A549 (cell line): ENCODE data around the gene PGS1.

ENCODE experiments used
- CEBPB ChIP-seq, 2 experiments: fragments of >200 bp in 1 of 2; sonication (Bioruptor Twin) in 1 of 2; formaldehyde crosslinking in 1 of 2; IDR thresholded peaks; 2 replicates each; pipeline ENCODE4 v1.6.1; 2012 to 2016
- ESRRA ChIP-seq: fragments of 150-350 bp; IDR thresholded peaks from 2 replicates; pipeline ENCODE4 v1.6.1; 2014; ENCODE audit warnings: mild to moderate bottlenecking, low read length, borderline replicate concordance
- HDAC2 ChIP-seq: fragments of 200-600 bp; sonication (generic); IDR thresholded peaks from 2 replicates; pipeline ENCODE4 v1.6.1; 2016
- HOXB13 ChIP-seq: fragments of 250-450 bp; sonication (Bioruptor Pico); IDR thresholded peaks from 2 replicates; pipeline ENCODE4 v1.5.0; 2020; ENCODE audit warnings: low read depth, mild to moderate bottlenecking, moderate library complexity
- MYC ChIP-seq: IDR thresholded peaks from 2 replicates; pipeline ENCODE4 v1.6.1; 2012; ENCODE audit warnings: mild to moderate bottlenecking, inconsistent platforms, low read length, improper control_type of control experiment, borderline replicate concordance
- TP53 ChIP-seq: fragments of 250-450 bp; sonication (Bioruptor Pico); IDR thresholded peaks from 2 replicates; pipeline ENCODE4 v1.5.0; 2021; ENCODE audit warnings: mild to moderate bottlenecking, moderate library complexity
- TF ChIP-seq, protein P1 (sequence below): fragments of 150-350 bp; IDR thresholded peaks from 2 replicates; pipeline ENCODE4 v1.6.1; 2014; ENCODE audit warnings: low read depth, mild to moderate bottlenecking, low read length
- TF ChIP-seq, protein P2 (sequence below): fragments of >200 bp; sonication (Bioruptor Twin); formaldehyde crosslinking; IDR thresholded peaks from 3 replicates; pipeline ENCODE4 v1.5.1; 2016
- TF ChIP-seq, protein P3 (sequence below): fragments of 450-650 bp; IDR thresholded peaks from 2 replicates; pipeline ENCODE4 v1.6.1; 2014; ENCODE audit warnings: antibody characterized with exemption
- TF ChIP-seq, protein P4 (sequence below): fragments of 200-600 bp; sonication (generic); IDR thresholded peaks from 2 replicates; pipeline ENCODE4 v1.6.1; 2016; ENCODE audit warnings: antibody characterized with exemption, mild to moderate bottlenecking, moderate library complexity
- TF ChIP-seq, protein P5 (sequence below): IDR thresholded peaks from 2 replicates; pipeline ENCODE4 v1.6.1; 2012

DNA sequence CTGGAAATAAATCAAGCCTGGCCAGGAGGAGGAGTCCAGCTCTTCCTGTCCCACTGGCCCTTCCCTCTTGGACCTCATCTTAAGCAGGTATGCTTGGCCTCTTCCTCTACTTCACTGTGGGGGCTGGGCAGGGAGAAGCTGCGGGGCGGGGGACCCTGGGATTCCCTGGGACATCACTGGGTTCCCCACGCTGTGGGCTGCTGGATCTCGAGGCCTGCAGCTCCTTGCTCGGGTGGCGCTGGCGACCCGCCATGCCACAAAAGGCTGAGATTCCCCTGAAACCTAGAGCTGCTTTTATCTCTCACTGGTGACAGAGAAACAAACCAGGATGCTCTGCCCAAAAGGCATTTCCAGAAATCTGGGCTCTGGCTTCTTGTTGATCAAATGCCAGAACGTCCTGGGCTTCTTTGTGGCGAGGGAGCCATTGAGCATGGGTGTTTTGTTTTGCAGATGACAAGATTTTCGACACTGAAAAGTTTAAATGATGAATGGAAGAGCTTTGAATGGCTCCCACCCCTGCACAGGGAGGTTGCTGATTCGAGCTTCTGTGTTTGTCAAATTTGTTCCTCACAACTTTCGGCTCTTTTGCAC, 8.6 kb upstream of the PGS1 start:
- TF ChIP-seq HOXB13 (CRISPR knock-in tag) (no peak), MYC (no peak), TP53 (CRISPR knock-in tag) (no peak), HDAC2 (no peak), ESRRA (no peak), CEBPB (IDR thresholded peaks at IDR 0.05) (no peak)
- TF ChIP-seq, protein P1, sequence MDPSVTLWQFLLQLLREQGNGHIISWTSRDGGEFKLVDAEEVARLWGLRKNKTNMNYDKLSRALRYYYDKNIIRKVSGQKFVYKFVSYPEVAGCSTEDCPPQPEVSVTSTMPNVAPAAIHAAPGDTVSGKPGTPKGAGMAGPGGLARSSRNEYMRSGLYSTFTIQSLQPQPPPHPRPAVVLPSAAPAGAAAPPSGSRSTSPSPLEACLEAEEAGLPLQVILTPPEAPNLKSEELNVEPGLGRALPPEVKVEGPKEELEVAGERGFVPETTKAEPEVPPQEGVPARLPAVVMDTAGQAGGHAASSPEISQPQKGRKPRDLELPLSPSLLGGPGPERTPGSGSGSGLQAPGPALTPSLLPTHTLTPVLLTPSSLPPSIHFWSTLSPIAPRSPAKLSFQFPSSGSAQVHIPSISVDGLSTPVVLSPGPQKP: no peak
- TF ChIP-seq, protein P2, sequence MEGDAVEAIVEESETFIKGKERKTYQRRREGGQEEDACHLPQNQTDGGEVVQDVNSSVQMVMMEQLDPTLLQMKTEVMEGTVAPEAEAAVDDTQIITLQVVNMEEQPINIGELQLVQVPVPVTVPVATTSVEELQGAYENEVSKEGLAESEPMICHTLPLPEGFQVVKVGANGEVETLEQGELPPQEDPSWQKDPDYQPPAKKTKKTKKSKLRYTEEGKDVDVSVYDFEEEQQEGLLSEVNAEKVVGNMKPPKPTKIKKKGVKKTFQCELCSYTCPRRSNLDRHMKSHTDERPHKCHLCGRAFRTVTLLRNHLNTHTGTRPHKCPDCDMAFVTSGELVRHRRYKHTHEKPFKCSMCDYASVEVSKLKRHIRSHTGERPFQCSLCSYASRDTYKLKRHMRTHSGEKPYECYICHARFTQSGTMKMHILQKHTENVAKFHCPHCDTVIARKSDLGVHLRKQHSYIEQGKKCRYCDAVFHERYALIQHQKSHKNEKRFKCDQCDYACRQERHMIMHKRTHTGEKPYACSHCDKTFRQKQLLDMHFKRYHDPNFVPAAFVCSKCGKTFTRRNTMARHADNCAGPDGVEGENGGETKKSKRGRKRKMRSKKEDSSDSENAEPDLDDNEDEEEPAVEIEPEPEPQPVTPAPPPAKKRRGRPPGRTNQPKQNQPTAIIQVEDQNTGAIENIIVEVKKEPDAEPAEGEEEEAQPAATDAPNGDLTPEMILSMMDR: no peak
- TF ChIP-seq, protein P3, sequence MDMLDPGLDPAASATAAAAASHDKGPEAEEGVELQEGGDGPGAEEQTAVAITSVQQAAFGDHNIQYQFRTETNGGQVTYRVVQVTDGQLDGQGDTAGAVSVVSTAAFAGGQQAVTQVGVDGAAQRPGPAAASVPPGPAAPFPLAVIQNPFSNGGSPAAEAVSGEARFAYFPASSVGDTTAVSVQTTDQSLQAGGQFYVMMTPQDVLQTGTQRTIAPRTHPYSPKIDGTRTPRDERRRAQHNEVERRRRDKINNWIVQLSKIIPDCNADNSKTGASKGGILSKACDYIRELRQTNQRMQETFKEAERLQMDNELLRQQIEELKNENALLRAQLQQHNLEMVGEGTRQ: no peak
- TF ChIP-seq, protein P4, sequence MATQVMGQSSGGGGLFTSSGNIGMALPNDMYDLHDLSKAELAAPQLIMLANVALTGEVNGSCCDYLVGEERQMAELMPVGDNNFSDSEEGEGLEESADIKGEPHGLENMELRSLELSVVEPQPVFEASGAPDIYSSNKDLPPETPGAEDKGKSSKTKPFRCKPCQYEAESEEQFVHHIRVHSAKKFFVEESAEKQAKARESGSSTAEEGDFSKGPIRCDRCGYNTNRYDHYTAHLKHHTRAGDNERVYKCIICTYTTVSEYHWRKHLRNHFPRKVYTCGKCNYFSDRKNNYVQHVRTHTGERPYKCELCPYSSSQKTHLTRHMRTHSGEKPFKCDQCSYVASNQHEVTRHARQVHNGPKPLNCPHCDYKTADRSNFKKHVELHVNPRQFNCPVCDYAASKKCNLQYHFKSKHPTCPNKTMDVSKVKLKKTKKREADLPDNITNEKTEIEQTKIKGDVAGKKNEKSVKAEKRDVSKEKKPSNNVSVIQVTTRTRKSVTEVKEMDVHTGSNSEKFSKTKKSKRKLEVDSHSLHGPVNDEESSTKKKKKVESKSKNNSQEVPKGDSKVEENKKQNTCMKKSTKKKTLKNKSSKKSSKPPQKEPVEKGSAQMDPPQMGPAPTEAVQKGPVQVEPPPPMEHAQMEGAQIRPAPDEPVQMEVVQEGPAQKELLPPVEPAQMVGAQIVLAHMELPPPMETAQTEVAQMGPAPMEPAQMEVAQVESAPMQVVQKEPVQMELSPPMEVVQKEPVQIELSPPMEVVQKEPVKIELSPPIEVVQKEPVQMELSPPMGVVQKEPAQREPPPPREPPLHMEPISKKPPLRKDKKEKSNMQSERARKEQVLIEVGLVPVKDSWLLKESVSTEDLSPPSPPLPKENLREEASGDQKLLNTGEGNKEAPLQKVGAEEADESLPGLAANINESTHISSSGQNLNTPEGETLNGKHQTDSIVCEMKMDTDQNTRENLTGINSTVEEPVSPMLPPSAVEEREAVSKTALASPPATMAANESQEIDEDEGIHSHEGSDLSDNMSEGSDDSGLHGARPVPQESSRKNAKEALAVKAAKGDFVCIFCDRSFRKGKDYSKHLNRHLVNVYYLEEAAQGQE: no peak
- TF ChIP-seq, protein P5, sequence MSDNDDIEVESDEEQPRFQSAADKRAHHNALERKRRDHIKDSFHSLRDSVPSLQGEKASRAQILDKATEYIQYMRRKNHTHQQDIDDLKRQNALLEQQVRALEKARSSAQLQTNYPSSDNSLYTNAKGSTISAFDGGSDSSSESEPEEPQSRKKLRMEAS: no peak
